ENCODE measurements around the gene VSTM1. TPM values are rescaled to one million over a fixed set of nuclear protein-coding genes. Genes with fewer than 3 reads are reported as not detected.

The VSTM1 gene
- total RNA-seq, 4 donors from 2014 or later: 0.33 TPM; not detected in 3

GRCh38 chr19:54094426-54095000, 30.8 kb upstream of the VSTM1 start:
- Histone ChIP-seq H3K36me3 (no peaks in the 10 kb centered on the region), H3K27ac (replicated peaks in 1 of 4) (no peak overlapping the region), H3K9me3 (no peaks in the 10 kb centered on the region), H3K27me3 (peaks cover 0 to 43% (median 4%) of the 10 kb centered on the region in 4 donors), H3K4me3 (no peak overlapping the region), H3K4me1 (peaks cover 0 to 19% (median 14%) of the 10 kb centered on the region in 4 donors)
- TF ChIP-seq POLR2A (IDR thresholded peaks at IDR 0.05; ENCODE audit: low read depth): no peak
- TF ChIP-seq POLR2AphosphoS5 (IDR thresholded peaks at IDR 0.05): no peak
- TF ChIP-seq CTCF (IDR thresholded peaks at IDR 0.05): no peak
- no peak for TF ChIP-seq EP300 (IDR thresholded peaks at IDR 0.05)
- WGBS: 86% methylated on average over 17 of the region's 17 CpGs
- intact Hi-C loops (cut with DNase I): no loop called here
- no peak for DNase-seq (ENCODE audit: extremely low spot score)

DNA sequence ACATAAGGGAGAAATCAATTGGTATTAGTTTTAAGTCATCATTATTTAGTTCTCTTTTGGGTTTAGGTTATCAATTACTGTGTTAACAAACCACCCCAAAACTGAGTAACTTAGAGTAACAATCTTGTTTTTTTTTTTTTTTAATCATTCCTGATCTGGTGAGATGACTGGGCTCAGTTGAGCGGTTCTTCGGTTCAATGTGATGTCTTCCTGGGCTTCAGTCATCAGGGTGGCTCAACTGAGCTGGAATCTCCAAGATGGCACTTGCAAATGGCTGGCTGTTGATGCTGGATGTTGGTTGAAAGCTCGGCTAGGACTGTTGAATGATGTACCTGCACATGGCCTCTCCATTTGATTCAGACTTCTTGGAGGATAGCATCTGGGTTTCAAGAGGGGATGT, 20.7 kb upstream of the VSTM1 start:
- peaks cover 0 to 1% (median 0%) of the 10 kb centered on the region in 4 donors for H3K27me3 ChIP-seq
- H3K4me3 ChIP-seq: no peak overlapping the region
- H3K27ac ChIP-seq (replicated peaks in 1 of 4): no peak overlapping the region
- no peaks in the 10 kb centered on the region for H3K4me1 ChIP-seq
- intact Hi-C loops (cut with DNase I): no loop called here
- DNase-seq (ENCODE audit: extremely low spot score): no peak
- H3K9me3 ChIP-seq: peaks cover 0 to 21% (median 16%) of the 10 kb centered on the region in 4 donors
- H3K36me3 ChIP-seq: no peaks in the 10 kb centered on the region
- WGBS: 90% methylated on average over 3 of the region's 3 CpGs
- no peak for TF ChIP-seq EP300 (IDR thresholded peaks at IDR 0.05)
- no peak for TF ChIP-seq POLR2A (IDR thresholded peaks at IDR 0.05; ENCODE audit: low read depth)
- TF ChIP-seq POLR2AphosphoS5 (IDR thresholded peaks at IDR 0.05): no peak
- no peak for TF ChIP-seq CTCF (IDR thresholded peaks at IDR 0.05)

- no peak for TF ChIP-seq POLR2AphosphoS5 (IDR thresholded peaks at IDR 0.05)
- WGBS: 78% methylated on average over 7 of the region's 7 CpGs
- intact Hi-C loops (cut with DNase I): no loop called here
Observed at GRCh38 chr19:54081032-54081431, 17.3 kb upstream of the VSTM1 start, which contains the start of gene TARM1. TSS of gene TARM1 (minus strand) at chr19:54081365. CDS start at chr19:54081340, 25 bp downstream.

GRCh38 chr19:54077334-54077733, 13.6 kb upstream of the VSTM1 start:
- Histone ChIP-seq H3K36me3 (no peaks in the 10 kb centered on the region), H3K27ac (replicated peaks in 1 of 4) (no peak overlapping the region), H3K27me3 (no peaks in the 10 kb centered on the region), H3K9me3 (peaks cover 0 to 13% (median 8%) of the 10 kb centered on the region in 4 donors), H3K4me3 (no peak overlapping the region), H3K4me1 (no peaks in the 10 kb centered on the region)
- intact Hi-C loops (cut with DNase I): no loop called here
- no peak for DNase-seq (ENCODE audit: extremely low spot score)
- 75% methylated on average over 5 of the region's 5 CpGs for WGBS
- TF ChIP-seq EP300 (IDR thresholded peaks at IDR 0.05): no peak
- no peak for TF ChIP-seq CTCF (IDR thresholded peaks at IDR 0.05)
- TF ChIP-seq POLR2A (IDR thresholded peaks at IDR 0.05; ENCODE audit: low read depth): no peak
- no peak for TF ChIP-seq POLR2AphosphoS5 (IDR thresholded peaks at IDR 0.05)

More at GRCh38 chr19:54081032-54081431, 17.3 kb upstream of the VSTM1 start, which contains the start of gene TARM1:
- Histone ChIP-seq H3K4me3 (no peak within 1 kb of the TSS), H3K27ac (replicated peaks in 1 of 4) (no peak within 1 kb of the TSS), H3K27me3 (no peaks in the 10 kb centered on the region), H3K4me1 (no peaks in the 10 kb centered on the region), H3K36me3 (no peaks in the 10 kb centered on the region), H3K9me3 (peaks cover 0 to 21% (median 16%) of the 10 kb centered on the region in 4 donors)
- no peak for DNase-seq (ENCODE audit: extremely low spot score)

GRCh38 chr19:54074851-54075250, 11.2 kb upstream of the VSTM1 start:
- 48% methylated on average over 5 of the region's 9 CpGs for WGBS
- DNase-seq (ENCODE audit: extremely low spot score): no peak
- Histone ChIP-seq H3K36me3 (no peaks in the 10 kb centered on the region), H3K4me3 (no peak overlapping the region), H3K9me3 (peaks cover 0 to 2% (median 0%) of the 10 kb centered on the region in 4 donors), H3K27me3 (no peaks in the 10 kb centered on the region), H3K27ac (replicated peaks in 1 of 4) (no peak overlapping the region), H3K4me1 (no peaks in the 10 kb centered on the region)
- intact Hi-C loops (cut with DNase I): no loop called here
- no peak for TF ChIP-seq POLR2A (IDR thresholded peaks at IDR 0.05; ENCODE audit: low read depth)
- TF ChIP-seq POLR2AphosphoS5 (IDR thresholded peaks at IDR 0.05): no peak
- no peak for TF ChIP-seq CTCF (IDR thresholded peaks at IDR 0.05)
- TF ChIP-seq EP300 (IDR thresholded peaks at IDR 0.05): no peak

Measured in esophagus muscularis mucosa (tissue), 4 donors.